22Rv1 (cell line): ENCODE data around the gene CTTNBP2.

Experiments used
- H3K27ac ChIP-seq: fragments of 450-650 bp; 2 replicates; pipeline ENCODE4 v1.5.1; 2017
- ZFX ChIP-seq: fragments of 450-650 bp; IDR thresholded peaks from 2 replicates; pipeline ENCODE4 v1.6.1; 2017; ENCODE audit warnings: antibody characterized with exemption, borderline replicate concordance
- TF ChIP-seq, protein P1 (sequence below): fragments of 450-650 bp; IDR thresholded peaks from 2 replicates; pipeline ENCODE4 v1.5.1; 2017; ENCODE audit warnings: mild to moderate bottlenecking

Gene CTTNBP2

DNA sequence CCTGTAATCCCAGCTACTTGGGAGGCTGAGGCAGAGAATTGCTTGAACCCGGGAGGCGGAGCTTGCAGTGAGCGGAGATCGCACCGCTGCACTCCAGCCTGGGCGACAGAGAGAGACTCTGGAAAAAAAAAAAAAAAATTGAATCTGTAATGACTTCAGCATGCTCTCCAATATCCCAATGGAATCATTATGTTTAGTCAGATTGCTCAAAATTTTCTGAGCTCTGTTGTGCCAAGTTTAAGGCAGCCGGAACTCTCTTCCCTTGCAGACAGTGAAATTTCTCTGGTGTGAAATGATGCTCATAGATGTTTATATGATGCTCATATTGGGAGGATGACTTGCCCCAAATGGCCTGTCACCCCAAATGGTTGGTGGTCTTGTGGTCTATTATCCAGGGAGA, 180.9 kb downstream of the CTTNBP2 start:
- no peak for TF ChIP-seq ZFX
- TF ChIP-seq, protein P1, sequence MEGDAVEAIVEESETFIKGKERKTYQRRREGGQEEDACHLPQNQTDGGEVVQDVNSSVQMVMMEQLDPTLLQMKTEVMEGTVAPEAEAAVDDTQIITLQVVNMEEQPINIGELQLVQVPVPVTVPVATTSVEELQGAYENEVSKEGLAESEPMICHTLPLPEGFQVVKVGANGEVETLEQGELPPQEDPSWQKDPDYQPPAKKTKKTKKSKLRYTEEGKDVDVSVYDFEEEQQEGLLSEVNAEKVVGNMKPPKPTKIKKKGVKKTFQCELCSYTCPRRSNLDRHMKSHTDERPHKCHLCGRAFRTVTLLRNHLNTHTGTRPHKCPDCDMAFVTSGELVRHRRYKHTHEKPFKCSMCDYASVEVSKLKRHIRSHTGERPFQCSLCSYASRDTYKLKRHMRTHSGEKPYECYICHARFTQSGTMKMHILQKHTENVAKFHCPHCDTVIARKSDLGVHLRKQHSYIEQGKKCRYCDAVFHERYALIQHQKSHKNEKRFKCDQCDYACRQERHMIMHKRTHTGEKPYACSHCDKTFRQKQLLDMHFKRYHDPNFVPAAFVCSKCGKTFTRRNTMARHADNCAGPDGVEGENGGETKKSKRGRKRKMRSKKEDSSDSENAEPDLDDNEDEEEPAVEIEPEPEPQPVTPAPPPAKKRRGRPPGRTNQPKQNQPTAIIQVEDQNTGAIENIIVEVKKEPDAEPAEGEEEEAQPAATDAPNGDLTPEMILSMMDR, result no peak

DNA sequence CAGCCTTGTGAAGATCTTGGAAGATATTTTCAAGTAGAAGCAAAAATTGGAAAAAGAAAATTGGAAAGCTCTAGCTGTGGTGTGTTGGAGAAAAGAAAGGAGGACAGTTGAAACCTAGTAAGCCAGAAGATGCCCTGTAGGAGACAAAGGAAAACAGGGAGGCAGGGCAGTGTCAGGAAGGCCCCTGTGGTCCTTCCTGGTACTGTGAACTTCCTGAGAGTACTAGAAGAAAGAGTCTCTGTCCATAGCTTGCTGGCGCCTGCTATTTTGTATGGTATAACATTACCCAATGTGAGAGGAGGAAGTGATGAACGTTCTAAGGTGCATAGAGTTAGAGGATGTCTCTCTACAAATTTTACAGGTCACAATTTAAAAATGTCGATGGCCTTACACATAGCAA, 183.1 kb downstream of the CTTNBP2 start:
- TF ChIP-seq ZFX, result no peak
- TF ChIP-seq, protein P1, result no peak
- no peak overlapping the region for H3K27ac ChIP-seq

More for the DNA sequence above, 180.9 kb downstream of the CTTNBP2 start:
- no peak overlapping the region for H3K27ac ChIP-seq

DNA sequence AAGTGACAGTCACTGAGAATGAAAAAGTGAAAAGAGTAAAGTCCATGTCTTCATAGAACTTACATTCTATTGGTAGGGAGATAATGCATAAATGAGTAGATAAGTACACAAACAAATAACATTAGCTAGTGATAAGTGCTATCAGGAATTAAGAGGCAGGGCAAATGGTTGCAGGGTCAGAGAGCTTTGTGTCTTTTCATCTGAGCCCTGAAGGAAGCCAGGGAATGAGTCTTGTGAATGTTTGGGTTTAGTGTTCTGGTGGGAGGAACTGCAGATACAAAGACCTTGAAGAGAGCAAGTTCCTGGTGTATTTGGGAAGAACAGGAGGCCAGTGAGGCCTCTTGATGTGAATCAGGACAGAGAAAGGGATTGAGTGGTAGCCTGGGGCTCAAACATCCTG, 183.8 kb downstream of the CTTNBP2 start:
- H3K27ac ChIP-seq, result no peak overlapping the region
- no peak for TF ChIP-seq ZFX
- TF ChIP-seq, protein P1, result no peak

DNA sequence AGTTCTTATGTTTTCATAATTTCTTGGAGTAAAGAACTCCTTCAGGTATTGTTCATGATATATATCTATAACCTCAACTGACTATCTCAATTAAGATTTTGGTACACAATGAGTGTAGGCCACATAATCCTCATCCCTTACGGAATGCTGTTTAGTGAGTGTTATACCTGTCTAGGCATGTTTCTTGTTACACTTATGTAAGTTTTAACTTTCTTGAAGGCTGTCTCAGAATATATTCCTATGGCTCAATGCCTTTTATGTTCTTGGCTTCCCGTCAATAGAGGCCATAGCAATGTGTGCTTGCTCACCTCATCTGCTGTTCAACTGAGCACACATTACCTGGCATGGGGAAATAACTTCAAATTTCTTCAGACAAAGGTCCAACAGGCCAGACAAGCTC, 185.1 kb downstream of the CTTNBP2 start:
- no peak for TF ChIP-seq ZFX
- TF ChIP-seq, protein P1, result no peak
- H3K27ac ChIP-seq, result no peak overlapping the region

DNA sequence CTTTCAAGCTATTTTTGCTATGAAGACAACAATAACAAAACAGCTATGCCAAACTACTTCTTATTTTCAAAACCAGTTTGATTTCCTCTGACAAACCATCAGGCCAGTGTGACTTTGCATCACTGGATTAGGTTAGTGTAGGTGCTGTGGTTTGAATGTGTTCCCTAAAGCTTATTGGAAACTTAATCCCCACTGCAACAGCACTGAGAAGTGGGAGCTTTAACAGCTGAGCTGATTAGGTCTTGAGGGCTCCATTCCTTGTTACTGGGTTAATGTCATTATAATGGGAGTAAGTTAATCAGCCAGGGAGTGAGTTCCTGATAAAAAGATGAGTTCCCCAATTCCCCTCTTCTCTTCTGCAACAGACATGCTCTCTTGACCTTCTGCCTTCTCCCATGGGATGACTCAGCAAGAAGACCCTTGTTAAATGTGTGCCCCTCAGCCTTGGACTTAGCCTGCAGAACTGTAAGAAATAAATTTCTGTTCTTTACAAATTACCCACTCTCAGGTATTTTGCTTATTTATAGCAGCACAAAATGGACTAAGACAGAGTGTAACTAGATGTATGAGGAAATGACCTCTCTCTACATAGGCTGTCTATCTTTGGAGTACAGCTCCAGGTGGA, 186.8 kb downstream of the CTTNBP2 start:
- H3K27ac ChIP-seq, result no peak overlapping the region
- TF ChIP-seq, protein P1, result no peak
- TF ChIP-seq ZFX, result no peak

DNA sequence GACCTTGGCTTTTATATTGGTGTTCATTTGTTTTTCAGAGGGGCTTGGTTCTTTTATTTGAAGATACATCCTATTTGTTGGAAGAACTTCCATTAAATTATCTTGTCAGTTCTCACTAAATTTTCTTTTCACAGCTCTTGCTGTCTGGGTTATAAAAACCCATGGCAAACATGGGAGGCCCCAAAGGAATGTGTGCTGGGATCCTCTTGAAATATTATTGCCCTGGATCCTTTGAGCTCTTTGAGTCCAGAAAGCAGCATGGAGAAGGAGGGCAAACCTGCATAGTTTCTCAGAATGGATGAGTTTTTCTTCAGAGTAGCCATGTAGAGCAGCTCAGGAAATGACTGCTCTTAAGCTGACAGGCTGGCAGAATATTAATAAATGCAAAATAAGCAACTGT, 187.4 kb downstream of the CTTNBP2 start:
- no peak overlapping the region for H3K27ac ChIP-seq
- no peak for TF ChIP-seq ZFX
- TF ChIP-seq, protein P1, result no peak

DNA sequence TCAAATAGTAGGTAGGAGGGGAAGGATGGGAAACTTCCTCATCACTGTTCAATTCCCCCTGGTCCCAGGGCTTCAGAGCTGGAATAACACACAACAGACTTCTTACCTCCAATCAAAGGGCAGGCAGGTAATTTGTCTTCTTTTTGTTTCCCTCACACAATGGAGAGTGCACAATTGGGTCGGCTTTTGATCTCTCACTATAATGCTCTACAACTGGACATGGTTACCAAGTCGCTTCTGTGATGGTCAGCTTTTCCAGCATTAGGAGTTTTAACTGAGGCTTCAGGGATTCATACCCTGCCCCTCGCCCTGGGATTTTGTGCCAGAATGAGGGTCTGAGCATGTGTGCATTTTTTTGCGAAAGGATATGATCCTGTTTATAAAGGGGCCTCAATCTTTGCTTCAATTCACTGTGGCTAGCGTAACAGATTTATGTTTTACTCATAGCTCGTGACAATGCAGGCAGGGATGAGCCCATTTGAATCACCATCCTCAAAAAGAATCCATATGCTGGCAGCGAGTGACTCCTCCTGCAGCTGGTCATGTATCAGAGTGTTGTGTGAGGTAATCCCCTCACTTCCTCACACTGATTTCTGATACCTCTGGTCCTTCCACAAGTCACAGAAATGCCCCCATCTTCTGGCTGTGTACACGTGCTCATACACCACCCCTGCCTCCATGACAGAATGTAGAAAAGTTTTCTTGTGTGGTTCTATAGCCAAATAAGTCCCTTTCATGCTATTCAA, 189.6 kb downstream of the CTTNBP2 start:
- no peak overlapping the region for H3K27ac ChIP-seq
- TF ChIP-seq, protein P1, result no peak
- no peak for TF ChIP-seq ZFX
